OCI-LY3 (cell line): Measurements from ENCODE around the gene CMTM4.

Experiments used
- EZH2phosphoT487 ChIP-seq: fragments of 200-600 bp; shearing (Covaris generic); IDR thresholded peaks from 2 replicates; pipeline ENCODE4 v1.6.1; 2018; ENCODE audit warnings: antibody characterized with exemption, mixed run types, low read depth
- TF ChIP-seq, protein P1 (sequence below): fragments of 200-600, 300-600 bp; sonication (generic); IDR thresholded peaks from 2 replicates; pipeline ENCODE4 v1.5.1; 2014; ENCODE audit warnings: antibody characterized with exemption, low read length, low read depth

DNA sequence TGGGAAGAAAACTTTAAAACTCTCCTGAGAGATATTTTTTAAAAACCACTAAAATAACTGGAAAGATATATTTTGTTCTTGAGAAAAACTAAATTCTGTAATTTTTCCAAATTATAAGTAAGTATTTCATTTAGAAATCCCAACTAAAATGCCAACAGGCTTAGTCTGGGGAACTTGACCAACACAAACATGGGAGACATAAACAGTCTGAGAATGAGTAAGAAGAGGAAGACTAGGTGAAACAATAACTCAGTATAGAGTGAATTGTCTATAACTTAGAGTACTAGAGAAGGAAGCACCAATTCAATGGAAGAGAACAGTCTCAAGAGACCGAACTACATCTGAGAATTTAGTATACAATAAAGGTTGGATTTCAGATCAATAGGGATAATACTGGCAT is 127.4 kb downstream of the CMTM4 start:
- TF ChIP-seq, protein P1, sequence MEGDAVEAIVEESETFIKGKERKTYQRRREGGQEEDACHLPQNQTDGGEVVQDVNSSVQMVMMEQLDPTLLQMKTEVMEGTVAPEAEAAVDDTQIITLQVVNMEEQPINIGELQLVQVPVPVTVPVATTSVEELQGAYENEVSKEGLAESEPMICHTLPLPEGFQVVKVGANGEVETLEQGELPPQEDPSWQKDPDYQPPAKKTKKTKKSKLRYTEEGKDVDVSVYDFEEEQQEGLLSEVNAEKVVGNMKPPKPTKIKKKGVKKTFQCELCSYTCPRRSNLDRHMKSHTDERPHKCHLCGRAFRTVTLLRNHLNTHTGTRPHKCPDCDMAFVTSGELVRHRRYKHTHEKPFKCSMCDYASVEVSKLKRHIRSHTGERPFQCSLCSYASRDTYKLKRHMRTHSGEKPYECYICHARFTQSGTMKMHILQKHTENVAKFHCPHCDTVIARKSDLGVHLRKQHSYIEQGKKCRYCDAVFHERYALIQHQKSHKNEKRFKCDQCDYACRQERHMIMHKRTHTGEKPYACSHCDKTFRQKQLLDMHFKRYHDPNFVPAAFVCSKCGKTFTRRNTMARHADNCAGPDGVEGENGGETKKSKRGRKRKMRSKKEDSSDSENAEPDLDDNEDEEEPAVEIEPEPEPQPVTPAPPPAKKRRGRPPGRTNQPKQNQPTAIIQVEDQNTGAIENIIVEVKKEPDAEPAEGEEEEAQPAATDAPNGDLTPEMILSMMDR = no peak
- TF ChIP-seq EZH2phosphoT487 = no peak
